H1 (cell line): Measurements from ENCODE around the gene SMTNL1. TPM values are rescaled to one million over a fixed set of nuclear protein-coding genes. Genes with fewer than 3 reads are reported as not detected.
A peak's percentile ranks its signal among the peaks of the same experiment; 100 is the strongest.

ENCODE experiments used
- CTCF ChIA-PET: fragments of 300-600 bp; sonication (Branson Sonifier 250); formaldehyde crosslinking; loops from one replicate; lab custom pipeline; 2021; ENCODE audit not compliant: partially characterized antibody; lab: Charles Lee
- POLR2A ChIA-PET: fragments of 300-600 bp; sonication (Branson Sonifier 250); formaldehyde crosslinking; loops from one replicate; lab custom pipeline; 2021; ENCODE audit warnings: inconsistent platforms; ENCODE audit not compliant: partially characterized antibody; lab: Charles Lee
- DNase-seq, 2 experiments: peaks; one replicate each; pipeline versions ENCODE4 v3.0.0 to v3.0.0-alpha.2; 2010 to 2022; ENCODE audit warnings: low spot score in 2 of 2, low read depth in 1 of 2, mixed read lengths in 1 of 2
- FAIRE-seq: peaks from 2 replicates; lab custom pipeline; 2011; peaks lifted over from hg19 to GRCh38; lab: Jason Lieb, UNC
- H2AFZ ChIP-seq: 2 replicates; pipeline ENCODE4 v1.8.1; 2012; ENCODE audit warnings: low read length, inconsistent platforms
- H2AK5ac ChIP-seq: 2 replicates; pipeline ENCODE4 v1.6.1; 2013; ENCODE audit warnings: low read depth, low read length
- H2BK120ac ChIP-seq: replicated peaks from 2 replicates; pipeline ENCODE3; 2013; ENCODE audit warnings: low read depth, low read length, inconsistent platforms
- H2BK12ac ChIP-seq: 2 replicates; pipeline ENCODE4 v1.6.1; 2013; ENCODE audit warnings: low read depth, low read length
- H2BK15ac ChIP-seq: 2 replicates; pipeline ENCODE4 v1.6.1; 2013; ENCODE audit warnings: low read length
- H2BK20ac ChIP-seq: 2 replicates; pipeline ENCODE4 v1.6.1; 2013; ENCODE audit warnings: low read length
- H2BK5ac ChIP-seq: 2 replicates; pipeline ENCODE4 v1.6.1; 2013; ENCODE audit warnings: low read depth, low read length
- H3K14ac ChIP-seq: 2 replicates; pipeline ENCODE4 v1.6.1; 2013; ENCODE audit warnings: inconsistent platforms; ENCODE audit not compliant: insufficient read length
- H3K18ac ChIP-seq: 2 replicates; pipeline ENCODE4 v1.6.1; 2013; ENCODE audit warnings: low read length; ENCODE audit errors: extremely low read depth
- H3K23ac ChIP-seq: 2 replicates; pipeline ENCODE4 v1.6.1; 2013; ENCODE audit warnings: inconsistent platforms; ENCODE audit not compliant: insufficient read length
- H3K23me2 ChIP-seq: 2 replicates; pipeline ENCODE4 v1.6.1; 2013; ENCODE audit warnings: low read depth, low read length
- H3K27ac ChIP-seq: 2 replicates; pipeline ENCODE4 v1.6.1; 2011; ENCODE audit warnings: low read depth, low read length, inconsistent platforms
- H3K27me3 ChIP-seq, 4 experiments: replicated peaks in 1 of 4; 1 replicate in 1 of 4; 2 replicates in 3 of 4; pipeline versions ENCODE4 v1.6.1 to v1.8.1; 2011 to 2013; ENCODE audit warnings: low read length in 3 of 4, mild to moderate bottlenecking in 3 of 4, inconsistent platforms in 2 of 4, mixed read lengths in 2 of 4, moderate library complexity in 1 of 4; ENCODE audit not compliant: control insufficient read depth in 3 of 4, insufficient read depth in 3 of 4; ENCODE audit errors: extremely low read depth in 1 of 4
- H3K36me3 ChIP-seq, 4 experiments: 2 replicates each; pipeline versions ENCODE4 v1.6.1 to v1.8.1; 2011 to 2013; ENCODE audit warnings: mild to moderate bottlenecking in 4 of 4, low read length in 3 of 4, moderate library complexity in 2 of 4, control low read depth in 1 of 4, inconsistent platforms in 1 of 4; ENCODE audit not compliant: insufficient read depth in 4 of 4, control insufficient read depth in 2 of 4
- H3K4ac ChIP-seq: replicated peaks from 2 replicates; pipeline ENCODE3; 2013; ENCODE audit warnings: low read length, low read depth, mixed read lengths, inconsistent platforms; ENCODE audit not compliant: insufficient read length
- H3K4me1 ChIP-seq, 4 experiments: replicated peaks in 1 of 4; 1 replicate in 1 of 4; 2 replicates in 3 of 4; pipeline versions ENCODE4 v1.6.1 to v1.8.1; 2011 to 2013; ENCODE audit warnings: low read length in 3 of 4, inconsistent platforms in 2 of 4, mixed read lengths in 1 of 4; ENCODE audit not compliant: insufficient read depth in 4 of 4, control insufficient read depth in 3 of 4
- H3K4me2 ChIP-seq, 2 experiments: 2 replicates each; pipeline versions ENCODE4 v1.6.1 to v1.8.1; 2011 to 2013; ENCODE audit warnings: low read depth in 2 of 2, low read length in 2 of 2, control low read depth in 1 of 2, inconsistent platforms in 1 of 2, mild to moderate bottlenecking in 1 of 2; ENCODE audit not compliant: insufficient read depth in 1 of 2
- H3K4me3 ChIP-seq, 4 experiments: fragments of 200-600, 300-600 bp in 1 of 4; sonication (generic), shearing (Covaris generic), sonication (Bioruptor Twin) in 1 of 4; 2 replicates each; pipeline versions ENCODE4 v1.5.1 to v1.8.1; 2011 to 2016; ENCODE audit warnings: low read length in 4 of 4, low read depth in 3 of 4, control low read depth in 2 of 4, inconsistent platforms in 2 of 4, mild to moderate bottlenecking in 2 of 4, mixed read lengths in 1 of 4, moderate library complexity in 1 of 4; ENCODE audit not compliant: insufficient read depth in 2 of 4; ENCODE audit errors: extremely low read depth in 1 of 4
- H3K56ac ChIP-seq: replicated peaks from 2 replicates; pipeline ENCODE3; 2013; ENCODE audit warnings: low read depth, mild to moderate bottlenecking, mixed read lengths, low read length, inconsistent platforms; ENCODE audit not compliant: insufficient read length
- H3K79me1 ChIP-seq: 2 replicates; pipeline ENCODE4 v1.6.1; 2013; ENCODE audit warnings: low read depth, low read length, control low read depth
- H3K79me2 ChIP-seq, 2 experiments: 2 replicates each; pipeline versions ENCODE4 v1.6.1 to v1.8.1; 2012 to 2013; ENCODE audit warnings: low read length in 2 of 2, mild to moderate bottlenecking in 2 of 2, inconsistent platforms in 1 of 2; ENCODE audit not compliant: insufficient read depth in 2 of 2, control insufficient read depth in 1 of 2
- H3K9ac ChIP-seq, 4 experiments: replicated peaks in 1 of 4; 1 replicate in 1 of 4; 2 replicates in 3 of 4; pipeline versions ENCODE4 v1.6.1 to v1.8.1; 2011 to 2013; ENCODE audit warnings: low read depth in 3 of 4, low read length in 3 of 4, control low read depth in 2 of 4, mild to moderate bottlenecking in 2 of 4, moderate library complexity in 2 of 4, inconsistent platforms in 1 of 4; ENCODE audit errors: extremely low read depth in 1 of 4
- H3K9me3 ChIP-seq, 2 experiments: 2 replicates each; pipeline versions ENCODE4 v1.6.1 to v1.8.1; 2012 to 2013; ENCODE audit warnings: mild to moderate bottlenecking in 2 of 2, moderate library complexity in 2 of 2, control low read depth in 1 of 2, inconsistent platforms in 1 of 2, low read depth in 1 of 2, low read length in 1 of 2, mixed read lengths in 1 of 2; ENCODE audit not compliant: insufficient read depth in 2 of 2
- H4K20me1 ChIP-seq, 2 experiments: replicated peaks in 1 of 2; 2 replicates each; pipeline versions ENCODE3 to v1.8.1; 2011 to 2013; ENCODE audit warnings: inconsistent platforms in 2 of 2, low read length in 2 of 2, mild to moderate bottlenecking in 1 of 2; ENCODE audit not compliant: insufficient read depth in 2 of 2, control insufficient read depth in 1 of 2
- H4K5ac ChIP-seq: 2 replicates; pipeline ENCODE4 v1.6.1; 2013; ENCODE audit warnings: low read length, low read depth, mixed read lengths, inconsistent platforms; ENCODE audit not compliant: insufficient read length
- H4K8ac ChIP-seq: 2 replicates; pipeline ENCODE4 v1.8.0; 2013; ENCODE audit warnings: mild to moderate bottlenecking, moderate library complexity, low read length, inconsistent platforms; ENCODE audit not compliant: insufficient read depth; ENCODE audit errors: extremely low read depth
- H4K91ac ChIP-seq: replicated peaks from 2 replicates; pipeline ENCODE3; 2013; ENCODE audit warnings: low read length, mixed read lengths, inconsistent platforms; ENCODE audit not compliant: insufficient read length
- BACH1 ChIP-seq: IDR thresholded peaks from 2 replicates; pipeline ENCODE4 v1.6.1; 2012; ENCODE audit warnings: low read length, improper control_type of control experiment
- CHD1 ChIP-seq: IDR thresholded peaks from 2 replicates; pipeline ENCODE4 v1.6.1; 2012; ENCODE audit warnings: low read depth, low read length, improper control_type of control experiment
- CTBP2 ChIP-seq: IDR thresholded peaks from 2 replicates; pipeline ENCODE4 v1.7.0; 2011; ENCODE audit warnings: borderline replicate concordance, mild to moderate bottlenecking, moderate library complexity, mixed read lengths, low read length; ENCODE audit not compliant: insufficient read depth, insufficient read length
- SAP30 ChIP-seq: fragments of 300-600 bp; sonication (generic); IDR thresholded peaks from 2 replicates; pipeline ENCODE4 v1.7.1; 2012; ENCODE audit warnings: low read length, moderate library complexity, mild to moderate bottlenecking, inconsistent platforms; ENCODE audit not compliant: insufficient read depth, insufficient replicate concordance
- SP4 ChIP-seq: IDR thresholded peaks from 2 replicates; pipeline ENCODE4 v1.6.1; 2012; ENCODE audit warnings: low read length, inconsistent platforms
- SUZ12 ChIP-seq: fragments of 200-600 bp; sonication (generic); IDR thresholded peaks from 2 replicates; pipeline ENCODE4 v1.6.1; 2012; ENCODE audit warnings: mild to moderate bottlenecking, inconsistent platforms, low read length, moderate library complexity, mixed read lengths
- TAF7 ChIP-seq: optimal IDR thresholded peaks from 2 replicates; pipeline ENCODE3; 2011; ENCODE audit warnings: low read depth, mild to moderate bottlenecking, inconsistent platforms, low read length, moderate library complexity, borderline replicate concordance
- TEAD4 ChIP-seq: IDR thresholded peaks from 2 replicates; pipeline ENCODE4 v1.6.1; 2012; ENCODE audit warnings: low read depth, low read length, inconsistent platforms, mixed read lengths
- YY1 ChIP-seq: IDR thresholded peaks from 2 replicates; pipeline ENCODE4 v1.6.1; 2011; ENCODE audit warnings: low read depth, mild to moderate bottlenecking, low read length
- WGBS, 2 experiments: shearing (Covaris generic) in 1 of 2; methylation state at CpG; one replicate each; pipeline versions ENCODE4 v1.1.6 to v1.1.7; 2013 to 2015; ENCODE audit warnings: low lambda C conversion rate in 2 of 2, mixed read lengths in 2 of 2, inconsistent platforms in 1 of 2, low coverage in 1 of 2, missing lambda C conversion rate in 1 of 2; ENCODE audit not compliant: insufficient replicate concordance in 2 of 2, insufficient coverage in 1 of 2, insufficient read length in 1 of 2; ENCODE audit errors: extremely low coverage in 1 of 2, missing lambda C conversion rate in 1 of 2; 5-methylcytosine and 5-hydroxymethylcytosine counted together
- polyA plus RNA-seq, 7 experiments: library from polyadenylated mRNA; depleted of rRNA in 3 of 7; stranded (reverse) in 5 of 7; unstranded in 2 of 7; fragments of >200 nt in 5 of 7; fragments of 200-250 nt in 2 of 7; gene quantifications; 1 replicate in 5 of 7; 2 replicates in 1 of 7; 4 replicates in 1 of 7; pipeline versions ENCODE4 v1.2.1 to v1.2.3, GENCODE V29; 2011 to 2013; ENCODE audit warnings: missing spikeins in 2 of 7, mixed read lengths in 2 of 7
- total RNA-seq: library from RNA; stranded (reverse); fragmentation: NEBNext Ultra II Directional; extraction: Animal tissue kit (Norgen Biotek cat#: 25700); gene quantifications from 2 replicates; pipeline ENCODE4 v1.2.1, GENCODE V29; 2021
- TF ChIP-seq, protein P1 (sequence below): IDR thresholded peaks from 2 replicates; pipeline ENCODE4 v1.6.1; 2011; ENCODE audit warnings: low read depth, mild to moderate bottlenecking, low read length; ENCODE audit not compliant: insufficient read depth

The SMTNL1 gene
- total and polyA plus RNA-seq, 2 of the 8 experiments (the other 6 are each of a cell fraction or from before 2014, with no cell fraction given) = 0.18 TPM; not detected in 1

DNA sequence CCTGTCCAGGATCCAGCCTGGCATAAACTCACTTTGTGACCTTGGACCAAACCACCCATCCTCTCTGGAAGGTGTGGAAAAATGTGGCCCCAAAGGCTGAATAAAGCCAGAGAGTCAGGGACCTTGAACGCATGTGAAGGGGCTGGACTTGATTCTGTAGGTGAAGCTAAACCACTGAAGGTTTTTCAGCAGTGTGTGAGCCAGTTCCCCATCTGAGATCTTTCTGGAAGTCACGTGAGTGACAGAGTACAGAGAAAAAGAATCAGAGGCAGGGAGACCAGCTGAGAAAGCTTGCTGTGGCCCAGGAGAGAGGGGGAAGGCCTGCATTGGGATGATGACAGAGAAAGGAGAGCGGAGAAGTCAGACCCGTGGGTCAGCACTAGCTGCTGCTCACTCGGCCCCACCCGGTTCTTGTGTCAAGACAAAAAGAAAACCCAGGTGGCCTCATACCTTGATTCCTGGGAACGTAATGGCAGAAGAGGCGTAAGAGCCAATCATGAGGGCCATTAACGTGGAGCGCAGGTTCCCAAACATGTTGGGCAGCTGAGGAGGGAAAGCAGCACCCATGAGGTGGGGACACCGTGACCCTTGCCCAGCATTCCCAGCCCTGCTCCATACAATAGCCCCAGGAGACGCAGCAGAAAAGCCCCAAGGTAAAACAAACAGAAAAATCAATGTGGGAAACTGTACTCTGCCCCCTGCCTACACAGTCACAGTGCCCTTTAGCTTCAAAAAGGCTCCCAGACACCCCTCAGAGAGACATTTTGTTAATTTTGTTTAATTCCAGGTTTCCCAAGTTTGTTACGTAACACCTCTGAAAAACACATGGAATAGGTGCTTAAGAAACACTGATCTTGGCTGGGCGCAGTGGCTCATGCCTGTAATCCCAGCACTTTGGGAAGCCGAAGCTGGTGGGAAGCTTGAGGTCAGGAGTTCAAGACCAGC is 39.8 kb upstream of the SMTNL1 start:
- 0 out of 2 replicates have a peak overlapping the region, but pooled peaks have one; percentile 38 for H2BK5ac ChIP-seq
- no peak overlapping the region for H4K5ac ChIP-seq
- H3K27me3 ChIP-seq = no peaks in the 10 kb centered on the region
- H3K23me2 ChIP-seq = peaks cover 2% of the 10 kb centered on the region; the same call in 1 of the 2 replicates
- H2AK5ac ChIP-seq = no peak overlapping the region
- H3K79me2 ChIP-seq = no peaks in the 10 kb centered on the region
- no peaks in the 10 kb centered on the region for H3K9me3 ChIP-seq
- no peak overlapping the region for H3K27ac ChIP-seq
- H2BK120ac ChIP-seq = no peak overlapping the region
- H3K18ac ChIP-seq = no peak overlapping the region
- H2BK15ac ChIP-seq = 0 out of 2 replicates have a peak overlapping the region, but pooled peaks have one; percentile 5
- no peak overlapping the region for H3K23ac ChIP-seq
- WGBS, 2 experiments = 90% methylated on average over 15 of the region's 15 CpGs; no CpG with 5 or more reads in 1 of the 2 experiments
- no peak overlapping the region for H3K9ac ChIP-seq
- H3K56ac ChIP-seq = no peak overlapping the region
- peaks cover 0 to 2% of the 10 kb centered on the region in 2 experiments for H4K20me1 ChIP-seq
- H3K4me1 ChIP-seq = peaks cover 7 to 22% (median 18%) of the 10 kb centered on the region in 4 experiments
- H3K4me3 ChIP-seq = no peak overlapping the region
- H2BK12ac ChIP-seq = no peak overlapping the region
- ChIA-PET CTCF (interaction anchor here (0.7 to 33.7 kb wide), 11 partner anchors 9 to 239 kb away, joined by 3 to 1146 read pairs (median 4); partner anchors contain the start of genes SLC43A1, SMTNL1, TIMM10 and UBE2L6), POLR2A (interaction anchor here (0.8 to 9.7 kb wide), 12 partner anchors 8 to 151 kb away, joined by 3 to 90 read pairs (median 5); partner anchors contain the start of gene SLC43A1)
- H3K4me2 ChIP-seq = no peak overlapping the region
- H4K8ac ChIP-seq = no peak overlapping the region
- H3K79me1 ChIP-seq = peaks cover 2% of the 10 kb centered on the region; the same call in 1 of the 2 replicates
- peaks cover 0 to 5% (median 0%) of the 10 kb centered on the region in 4 experiments; a peak in 2 of 8 replicates for H3K36me3 ChIP-seq
- DNase-seq (no peak), FAIRE-seq (no peak)
- no peak overlapping the region for H3K4ac ChIP-seq
- TF ChIP-seq BACH1 = no peak
- no peak for TF ChIP-seq SUZ12
- TF ChIP-seq, protein P1, sequence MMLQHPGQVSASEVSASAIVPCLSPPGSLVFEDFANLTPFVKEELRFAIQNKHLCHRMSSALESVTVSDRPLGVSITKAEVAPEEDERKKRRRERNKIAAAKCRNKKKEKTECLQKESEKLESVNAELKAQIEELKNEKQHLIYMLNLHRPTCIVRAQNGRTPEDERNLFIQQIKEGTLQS = no peak
- TF ChIP-seq CHD1 = no peak
- TF ChIP-seq TAF7 = no peak
- TF ChIP-seq YY1 = no peak
- no peak for TF ChIP-seq TEAD4
- no peak for TF ChIP-seq SAP30
- no peak for TF ChIP-seq SP4
- no peak for TF ChIP-seq CTBP2
- no peak overlapping the region for H2BK20ac ChIP-seq
- no peak overlapping the region for H3K14ac ChIP-seq
- H4K91ac ChIP-seq = no peak overlapping the region
- no peak overlapping the region for H2AFZ ChIP-seq
